Globus pallidus (tissue), 1 donor: ENCODE results near the gene AGPAT3.

Experiments used
- DNase-seq: peaks from one replicate; pipeline ENCODE4 v3.0.0-alpha.2; 2015; ENCODE audit warnings: low spot score

AGPAT3 gene

GRCh38 chr21:43924421-43925095 lies 59.5 kb downstream of the AGPAT3 start:
- no peak for DNase-seq

GRCh38 chr21:43925096-43925481 lies 60.1 kb downstream of the AGPAT3 start:
- DNase-seq: no peak

- no peak for DNase-seq
Observed at GRCh38 chr21:43925609-43926008, 60.6 kb downstream of the AGPAT3 start.

- no peak for DNase-seq
Observed at GRCh38 chr21:43926196-43926595, 61.2 kb downstream of the AGPAT3 start.

- no peak for DNase-seq
Observed at GRCh38 chr21:43927591-43928221, 62.7 kb downstream of the AGPAT3 start.

GRCh38 chr21:43928222-43929125 lies 63.5 kb downstream of the AGPAT3 start:
- DNase-seq: no peak

- no peak for DNase-seq
Observed at GRCh38 chr21:43929217-43929971, 64.4 kb downstream of the AGPAT3 start.

- DNase-seq: no peak
Observed at GRCh38 chr21:43930074-43930847, 65.2 kb downstream of the AGPAT3 start.

GRCh38 chr21:43930848-43931375 lies 65.9 kb downstream of the AGPAT3 start:
- DNase-seq: no peak

GRCh38 chr21:43931489-43931888 lies 66.5 kb downstream of the AGPAT3 start:
- DNase-seq: no peak

GRCh38 chr21:43932005-43932404 lies 67.0 kb downstream of the AGPAT3 start:
- no peak for DNase-seq

- DNase-seq: no peak
Observed at GRCh38 chr21:43933199-43933598, 68.2 kb downstream of the AGPAT3 start.

- DNase-seq: no peak
Observed at GRCh38 chr21:43933680-43934079, 68.7 kb downstream of the AGPAT3 start.

GRCh38 chr21:43934116-43934515 lies 69.1 kb downstream of the AGPAT3 start:
- no peak for DNase-seq

GRCh38 chr21:43934716-43935705 lies 70.0 kb downstream of the AGPAT3 start:
- no peak for DNase-seq

GRCh38 chr21:43935711-43936110 lies 70.7 kb downstream of the AGPAT3 start:
- DNase-seq: no peak

- DNase-seq: peak; percentile 24
Observed at GRCh38 chr21:43936247-43936967, 71.4 kb downstream of the AGPAT3 start.

- no peak for DNase-seq
Observed at GRCh38 chr21:43937051-43937832, 72.2 kb downstream of the AGPAT3 start.
